Measurements from ENCODE around the gene SMIM32. TPM values are rescaled to one million over a fixed set of nuclear protein-coding genes. Genes with fewer than 3 reads are reported as not detected.

Gene SMIM32
- total RNA-seq, 1 experiment from 2014 or later, result 0.66 TPM

DNA sequence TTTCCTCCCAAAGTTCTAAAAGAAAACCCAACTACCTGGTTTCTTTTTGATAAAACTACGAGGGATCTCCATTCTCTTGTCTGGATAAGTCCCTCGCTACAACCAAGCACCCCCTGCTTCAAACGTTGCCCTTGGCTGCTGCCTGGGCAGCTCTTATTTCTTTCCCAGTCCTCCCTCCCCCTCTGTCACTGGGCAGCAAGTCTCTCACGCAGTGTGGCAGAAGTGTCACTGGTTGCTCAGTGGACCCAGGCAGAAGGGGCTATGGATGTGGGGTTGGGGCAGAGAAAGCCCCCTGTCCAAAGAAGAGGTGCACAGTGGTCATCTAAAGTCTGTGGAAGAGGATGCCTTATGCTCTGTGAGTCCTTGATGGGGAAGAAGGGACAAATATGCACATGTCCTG is 7.2 kb upstream of the SMIM32 start:
- Mint-ChIP-seq H3K4me1 (ENCODE audit: low read depth, unreplicated experiment) (no peaks in the 10 kb centered on the region), H3K36me3 (ENCODE audit: insufficient read depth, unreplicated experiment) (peaks cover 44% of the 10 kb centered on the region), H3K27ac (ENCODE audit: unreplicated experiment) (no peak overlapping the region), H3K9me3 (ENCODE audit: unreplicated experiment) (no peaks in the 10 kb centered on the region), H3K4me3 (ENCODE audit: unreplicated experiment) (no peak overlapping the region), H3K27me3 (ENCODE audit: insufficient read depth, unreplicated experiment) (no peaks in the 10 kb centered on the region)
- intact Hi-C loops (cut with micrococcal nuclease; ENCODE audit: unreplicated experiment), result no loop called here
- ChIA-PET POLR2A (no interaction called here), CTCF (no interaction called here)
- Histone ChIP-seq H3K4me3 (ENCODE audit: low read depth, low read length) (no peak overlapping the region), H3K36me3 (ENCODE audit: control insufficient read depth, insufficient read depth, low read length) (0 out of 2 replicates have a peak, but pooled peaks cover 1% of the 10 kb centered on the region), H3K9me3 (no peaks in the 10 kb centered on the region), H3K4me1 (no peaks in the 10 kb centered on the region), H3K27me3 (replicated peaks; ENCODE audit: control insufficient read depth, insufficient read depth, low read length) (no peaks in the 10 kb centered on the region)
- no TSS peak for BruUV-seq (replicated peaks)
- TF ChIP-seq, protein P1, sequence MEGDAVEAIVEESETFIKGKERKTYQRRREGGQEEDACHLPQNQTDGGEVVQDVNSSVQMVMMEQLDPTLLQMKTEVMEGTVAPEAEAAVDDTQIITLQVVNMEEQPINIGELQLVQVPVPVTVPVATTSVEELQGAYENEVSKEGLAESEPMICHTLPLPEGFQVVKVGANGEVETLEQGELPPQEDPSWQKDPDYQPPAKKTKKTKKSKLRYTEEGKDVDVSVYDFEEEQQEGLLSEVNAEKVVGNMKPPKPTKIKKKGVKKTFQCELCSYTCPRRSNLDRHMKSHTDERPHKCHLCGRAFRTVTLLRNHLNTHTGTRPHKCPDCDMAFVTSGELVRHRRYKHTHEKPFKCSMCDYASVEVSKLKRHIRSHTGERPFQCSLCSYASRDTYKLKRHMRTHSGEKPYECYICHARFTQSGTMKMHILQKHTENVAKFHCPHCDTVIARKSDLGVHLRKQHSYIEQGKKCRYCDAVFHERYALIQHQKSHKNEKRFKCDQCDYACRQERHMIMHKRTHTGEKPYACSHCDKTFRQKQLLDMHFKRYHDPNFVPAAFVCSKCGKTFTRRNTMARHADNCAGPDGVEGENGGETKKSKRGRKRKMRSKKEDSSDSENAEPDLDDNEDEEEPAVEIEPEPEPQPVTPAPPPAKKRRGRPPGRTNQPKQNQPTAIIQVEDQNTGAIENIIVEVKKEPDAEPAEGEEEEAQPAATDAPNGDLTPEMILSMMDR (IDR thresholded peaks at IDR 0.05; ENCODE audit: insufficient read depth in 1 of 2, low read depth in 1 of 2, low read length in 1 of 2, severe bottlenecking in 1 of 2, unreplicated experiment in 1 of 2), result no peak
- no peak for DNase-seq

DNA sequence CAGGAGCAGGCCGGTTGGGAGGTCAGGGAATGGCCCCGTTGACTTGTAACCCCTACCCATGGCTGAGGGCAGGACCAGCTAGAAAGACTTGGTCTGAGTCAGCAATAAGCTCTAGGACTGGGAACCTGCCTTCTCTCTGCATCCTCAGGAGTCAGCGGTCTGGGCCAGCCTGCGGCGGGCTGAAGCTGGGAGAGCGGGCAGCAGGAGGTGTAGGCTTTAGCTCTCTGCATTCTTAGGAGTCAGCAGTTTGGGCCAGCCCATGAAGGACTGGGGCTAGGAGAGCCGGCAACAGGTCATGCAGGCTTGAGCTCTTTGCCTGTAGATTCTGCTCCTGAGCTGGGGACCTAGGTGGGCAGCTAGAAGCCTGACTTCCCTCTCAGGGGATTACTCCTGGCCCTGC is 6.4 kb upstream of the SMIM32 start:
- BruUV-seq (replicated peaks), result no TSS peak
- no peaks in the 10 kb centered on the region for H3K9me3 Mint-ChIP-seq (ENCODE audit: unreplicated experiment)
- CTCF ChIA-PET, result no interaction called here

GRCh38 chr5:136198453-136198852 is 5.5 kb upstream of the SMIM32 start:
- ChIA-PET POLR2A (no interaction called here), CTCF (no interaction called here)
- Mint-ChIP-seq H3K4me3 (ENCODE audit: unreplicated experiment) (no peak overlapping the region), H3K9me3 (ENCODE audit: unreplicated experiment) (no peaks in the 10 kb centered on the region), H3K27ac (ENCODE audit: unreplicated experiment) (no peak overlapping the region), H3K4me1 (ENCODE audit: low read depth, unreplicated experiment) (no peaks in the 10 kb centered on the region), H3K27me3 (ENCODE audit: insufficient read depth, unreplicated experiment) (no peaks in the 10 kb centered on the region), H3K36me3 (ENCODE audit: insufficient read depth, unreplicated experiment) (peaks cover 48% of the 10 kb centered on the region)
- BruUV-seq (replicated peaks), result no TSS peak
- DNase-seq, result no peak
- Histone ChIP-seq H3K27me3 (replicated peaks; ENCODE audit: control insufficient read depth, insufficient read depth, low read length) (no peaks in the 10 kb centered on the region), H3K4me3 (ENCODE audit: low read depth, low read length) (no peak overlapping the region), H3K36me3 (ENCODE audit: control insufficient read depth, insufficient read depth, low read length) (no peaks in the 10 kb centered on the region), H3K9me3 (no peaks in the 10 kb centered on the region), H3K4me1 (no peaks in the 10 kb centered on the region)
- intact Hi-C loops (cut with micrococcal nuclease; ENCODE audit: unreplicated experiment), result no loop called here
- TF ChIP-seq, protein P1 (IDR thresholded peaks at IDR 0.05; ENCODE audit: insufficient read depth in 1 of 2, low read depth in 1 of 2, low read length in 1 of 2, severe bottlenecking in 1 of 2, unreplicated experiment in 1 of 2), result no peak

More for the DNA sequence above, 6.4 kb upstream of the SMIM32 start:
- intact Hi-C loops (cut with micrococcal nuclease; ENCODE audit: unreplicated experiment), result no loop called here
- Mint-ChIP-seq H3K27me3 (ENCODE audit: insufficient read depth, unreplicated experiment) (no peaks in the 10 kb centered on the region), H3K4me1 (ENCODE audit: low read depth, unreplicated experiment) (no peaks in the 10 kb centered on the region), H3K36me3 (ENCODE audit: insufficient read depth, unreplicated experiment) (peaks cover 47% of the 10 kb centered on the region), H3K27ac (ENCODE audit: unreplicated experiment) (no peak overlapping the region), H3K4me3 (ENCODE audit: unreplicated experiment) (no peak overlapping the region)
- POLR2A ChIA-PET, result no interaction called here
- H3K27me3 ChIP-seq (replicated peaks; ENCODE audit: control insufficient read depth, insufficient read depth, low read length), result no peaks in the 10 kb centered on the region
- H3K36me3 ChIP-seq (ENCODE audit: control insufficient read depth, insufficient read depth, low read length), result no peaks in the 10 kb centered on the region
- H3K4me1 ChIP-seq, result no peaks in the 10 kb centered on the region
- TF ChIP-seq, protein P1 (IDR thresholded peaks at IDR 0.05; ENCODE audit: insufficient read depth in 1 of 2, low read depth in 1 of 2, low read length in 1 of 2, severe bottlenecking in 1 of 2, unreplicated experiment in 1 of 2), result no peak
- DNase-seq, result no peak
- H3K4me3 ChIP-seq (ENCODE audit: low read depth, low read length), result no peak overlapping the region
- no peaks in the 10 kb centered on the region for H3K9me3 ChIP-seq

All from Caco-2 (cell line).